ENCODE data around the gene CHDH. TPM values are rescaled to one million over a fixed set of nuclear protein-coding genes. Genes with fewer than 3 reads are reported as not detected.

Gene CHDH
- total RNA-seq, 4 donors from 2014 or later: 57.8 to 126 (median 94.2) TPM

GRCh38 chr3:53805463-53806159 lies 40.6 kb downstream of the CHDH start:
- H3K9me3 ChIP-seq: no peaks in the 10 kb centered on the region
- no peak overlapping the region for H3K27ac ChIP-seq
- no peak overlapping the region for H3K4me3 ChIP-seq
- peak in 1 of 3 donors; percentile 24 for DNase-seq
- H3K36me3 ChIP-seq: no peaks in the 10 kb centered on the region
- H3K27me3 ChIP-seq: no peaks in the 10 kb centered on the region
- no peaks in the 10 kb centered on the region for H3K4me1 ChIP-seq
- TF ChIP-seq POLR2A (IDR thresholded peaks at IDR 0.05) (no peak), CTCF (IDR thresholded peaks at IDR 0.05) (no peak)

- no peaks in the 10 kb centered on the region for H3K9me3 ChIP-seq
- peak in 2 of 3 donors; percentile 29 to 33 for DNase-seq
- H3K27ac ChIP-seq: no peak overlapping the region
- H3K27me3 ChIP-seq: no peaks in the 10 kb centered on the region
- no peak overlapping the region for H3K4me3 ChIP-seq
- TF ChIP-seq CTCF (IDR thresholded peaks at IDR 0.05) (no peak), POLR2A (IDR thresholded peaks at IDR 0.05) (no peak)
- peaks cover 0 to 3% (median 0%) of the 10 kb centered on the region in 3 donors for H3K36me3 ChIP-seq
- no peaks in the 10 kb centered on the region for H3K4me1 ChIP-seq
Observed at GRCh38 chr3:53804697-53805462, 41.3 kb downstream of the CHDH start.

GRCh38 chr3:53803816-53804695 lies 42.2 kb downstream of the CHDH start:
- Histone ChIP-seq H3K27ac (no peak overlapping the region), H3K4me1 (no peaks in the 10 kb centered on the region), H3K27me3 (no peaks in the 10 kb centered on the region), H3K4me3 (no peak overlapping the region), H3K9me3 (no peaks in the 10 kb centered on the region), H3K36me3 (peaks cover 0 to 3% (median 0%) of the 10 kb centered on the region in 3 donors)
- DNase-seq: peak in 1 of 3 donors; percentile 31
- TF ChIP-seq CTCF (IDR thresholded peaks at IDR 0.05) (no peak), POLR2A (IDR thresholded peaks at IDR 0.05) (no peak)

- no peaks in the 10 kb centered on the region for H3K27me3 ChIP-seq
- peak in 1 of 3 donors; percentile 17 for DNase-seq
- H3K36me3 ChIP-seq: peaks cover 0 to 3% (median 0%) of the 10 kb centered on the region in 3 donors
- no peaks in the 10 kb centered on the region for H3K9me3 ChIP-seq
- H3K4me3 ChIP-seq: no peak overlapping the region
- TF ChIP-seq POLR2A (IDR thresholded peaks at IDR 0.05): no peak
- TF ChIP-seq CTCF (IDR thresholded peaks at IDR 0.05): no peak
- H3K27ac ChIP-seq: no peak overlapping the region
- H3K4me1 ChIP-seq: no peaks in the 10 kb centered on the region
Observed at GRCh38 chr3:53803124-53803815, 42.9 kb downstream of the CHDH start.
